Thoracic aorta (tissue), 2 donors: ENCODE measurements around the gene DGCR2. TPM values are rescaled to one million over a fixed set of nuclear protein-coding genes. Genes with fewer than 3 reads are reported as not detected.

Experiments
- ATAC-seq: fragments of 150-250 bp; one replicate; pipeline ENCODE4 v1.8.0; 2017; ENCODE audit warnings: low read depth; ENCODE audit not compliant: insufficient number of reproducible peaks, low FRiP score
- DNase-seq: peaks from one replicate; pipeline ENCODE4 v3.0.0-alpha.2; 2020; ENCODE audit warnings: low spot score
- H3K27ac ChIP-seq, 2 donors: fragments of 200-600 bp; sonication (generic); 1 replicate in 1 of 2; 2 replicates in 1 of 2; pipeline ENCODE4 v1.5.1; 2016; ENCODE audit warnings: mild to moderate bottlenecking in 2 of 2, moderate library complexity in 2 of 2
- H3K27me3 ChIP-seq: fragments of 200-600 bp; sonication (generic); replicated peaks from 2 replicates; pipeline ENCODE4 v1.6.0; 2016; ENCODE audit warnings: mild to moderate bottlenecking; ENCODE audit not compliant: insufficient read depth
- H3K36me3 ChIP-seq: fragments of 200-600 bp; sonication (generic); one replicate; pipeline ENCODE4 v1.5.1; 2016
- H3K4me1 ChIP-seq, 2 donors: fragments of 200-600 bp; sonication (generic); 1 replicate in 1 of 2; 2 replicates in 1 of 2; pipeline versions ENCODE4 v1.5.1 to v1.6.0; 2016; ENCODE audit warnings: low read depth in 2 of 2, mild to moderate bottlenecking in 1 of 2; ENCODE audit not compliant: control insufficient read depth in 1 of 2
- H3K4me3 ChIP-seq: fragments of 200-600 bp; sonication (generic); 2 replicates; pipeline ENCODE4 v1.5.1; 2016; ENCODE audit warnings: mild to moderate bottlenecking
- H3K9me3 ChIP-seq: fragments of 200-600 bp; sonication (generic); 2 replicates; pipeline ENCODE4 v1.5.1; 2016
- CTCF ChIP-seq: fragments of 200-600 bp; sonication (generic); IDR thresholded peaks from one replicate; pipeline ENCODE4 v1.5.1; 2019; ENCODE audit warnings: antibody characterized with exemption
- total RNA-seq, 2 donors: library from RNA; depleted of rRNA; stranded (reverse); fragments of >200 nt; gene quantifications; one replicate each; pipeline versions ENCODE4 v1.1.0 to v1.2.3, GENCODE V29; 2016

The DGCR2 gene
- total RNA-seq, 2 donors from 2014 or later: 42.1 to 105 TPM

DNA sequence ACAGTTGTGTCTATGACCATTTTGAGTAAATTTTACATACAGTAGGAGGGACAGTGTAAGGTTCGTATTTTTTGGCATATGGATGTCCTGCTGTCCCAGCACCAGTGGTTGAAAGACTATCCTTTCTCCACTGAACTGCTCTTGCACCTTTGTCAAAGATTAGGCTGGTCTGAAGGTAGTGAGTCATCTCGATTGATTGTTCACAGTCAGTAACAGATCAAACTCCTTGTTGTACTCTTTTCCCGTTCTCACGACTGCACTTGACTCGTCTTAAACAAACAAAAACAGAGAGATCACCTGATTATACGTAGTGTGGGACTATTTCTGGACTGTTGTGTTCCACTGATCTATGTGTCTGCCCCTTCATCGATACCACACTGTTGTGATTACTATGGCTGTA lies 77.1 kb downstream of the DGCR2 start:
- Histone ChIP-seq H3K27ac (no peak overlapping the region), H3K36me3 (peaks cover 70% of the 10 kb centered on the region), H3K4me1 (no peaks in the 10 kb centered on the region), H3K27me3 (no peaks in the 10 kb centered on the region), H3K4me3 (no peak overlapping the region), H3K9me3 (no peaks in the 10 kb centered on the region)
- ATAC-seq (no peak), DNase-seq (no peak)
- no peak for TF ChIP-seq CTCF

GRCh38 chr22:19044381-19044780 lies 77.8 kb downstream of the DGCR2 start:
- Histone ChIP-seq H3K4me1 (no peaks in the 10 kb centered on the region), H3K9me3 (no peaks in the 10 kb centered on the region), H3K36me3 (peaks cover 76% of the 10 kb centered on the region), H3K27me3 (no peaks in the 10 kb centered on the region), H3K27ac (no peak overlapping the region), H3K4me3 (no peak overlapping the region)
- DNase-seq: no peak
- ATAC-seq: no peak
- TF ChIP-seq CTCF: no peak

GRCh38 chr22:19043121-19044085 lies 78.8 kb downstream of the DGCR2 start:
- no peak for ATAC-seq
- no peak overlapping the region for H3K27ac ChIP-seq
- no peak for TF ChIP-seq CTCF
- no peak for DNase-seq
- H3K4me1 ChIP-seq: no peaks in the 10 kb centered on the region
- H3K27me3 ChIP-seq: no peaks in the 10 kb centered on the region
- H3K4me3 ChIP-seq: no peak overlapping the region
- H3K9me3 ChIP-seq: no peaks in the 10 kb centered on the region
- peaks cover 81% of the 10 kb centered on the region for H3K36me3 ChIP-seq

DNA sequence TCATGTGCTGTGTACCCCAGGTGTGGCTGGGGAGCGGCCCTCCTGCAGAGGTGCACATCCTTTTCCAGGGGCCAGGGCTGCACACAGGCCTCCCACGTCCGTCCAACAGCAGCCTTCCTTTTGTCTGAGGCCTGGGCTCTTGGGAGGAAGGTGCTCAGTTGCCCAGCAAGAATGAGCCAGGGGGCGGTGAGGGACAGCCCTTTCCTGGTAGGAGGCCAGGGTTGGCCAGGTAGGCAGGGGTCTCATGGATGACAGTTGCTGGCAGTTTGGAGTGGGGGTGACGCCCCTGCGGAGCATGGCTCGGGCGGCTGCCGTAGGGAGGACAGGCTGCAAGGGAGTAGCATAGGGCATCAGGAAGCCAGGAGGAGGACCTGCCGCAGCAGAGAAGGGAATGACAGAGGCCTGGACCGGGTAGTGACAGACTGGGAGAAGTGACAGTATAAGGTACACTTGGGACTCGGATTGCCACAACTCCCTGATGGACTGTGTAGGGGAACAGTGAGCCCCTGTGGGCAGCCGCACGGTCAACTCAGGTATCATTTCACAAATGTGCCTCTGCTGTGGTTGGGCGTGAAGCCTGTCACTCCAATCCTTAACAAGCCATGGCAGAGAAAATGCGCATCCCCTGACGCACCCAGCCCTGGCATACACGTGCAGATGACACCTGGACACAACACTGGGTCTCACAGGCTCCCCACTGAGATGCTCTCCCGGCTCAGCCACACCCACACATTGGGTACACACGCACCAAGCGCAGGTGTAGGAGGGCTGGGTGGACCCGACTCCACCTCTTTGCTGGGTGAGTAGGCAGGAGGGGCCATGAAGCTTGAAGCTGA lies 79.7 kb downstream of the DGCR2 start:
- no peak for TF ChIP-seq CTCF
- Histone ChIP-seq H3K36me3 (peaks cover 76% of the 10 kb centered on the region), H3K4me3 (no peak overlapping the region), H3K4me1 (no peaks in the 10 kb centered on the region), H3K27me3 (no peaks in the 10 kb centered on the region), H3K27ac (no peak overlapping the region), H3K9me3 (no peaks in the 10 kb centered on the region)
- ATAC-seq: no peak
- no peak for DNase-seq

DNA sequence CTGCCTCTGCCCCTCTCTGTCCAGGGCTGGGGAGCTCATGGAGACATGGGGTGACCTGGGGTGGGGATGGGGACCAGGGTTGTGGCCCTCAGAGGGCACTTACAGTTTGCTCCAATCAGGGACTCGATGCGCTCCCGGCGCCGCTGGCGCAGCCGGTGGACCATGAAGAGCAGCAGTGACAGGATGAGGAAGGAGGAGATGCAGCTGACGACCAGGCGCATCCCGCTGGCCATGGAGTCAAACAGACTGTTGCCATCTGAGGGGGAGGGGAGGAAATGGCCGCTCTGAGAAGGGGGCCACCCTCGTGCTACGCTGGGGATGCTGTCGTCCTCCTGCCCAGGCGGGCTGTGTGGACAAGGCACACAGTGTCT lies 80.5 kb downstream of the DGCR2 start:
- no peak for ATAC-seq
- H3K36me3 ChIP-seq: peaks cover 67% of the 10 kb centered on the region
- no peak overlapping the region for H3K27ac ChIP-seq
- no peaks in the 10 kb centered on the region for H3K4me1 ChIP-seq
- no peak overlapping the region for H3K4me3 ChIP-seq
- no peak for TF ChIP-seq CTCF
- DNase-seq: no peak
- H3K27me3 ChIP-seq: no peaks in the 10 kb centered on the region
- H3K9me3 ChIP-seq: no peaks in the 10 kb centered on the region
